Mucosa of descending colon (tissue), 3 donors: ENCODE results near the gene SLC9A7. TPM values are rescaled to one million over a fixed set of nuclear protein-coding genes. Genes with fewer than 3 reads are reported as not detected.

Experiments used
- ATAC-seq: fragments of 200-7000 bp; cut with Tn5 transposase; one replicate; pipeline ENCODE4 v1.9.1; 2020; ENCODE audit warnings: mild to moderate bottlenecking, moderate library complexity
- DNase-seq, 3 donors: peaks; one replicate each; pipeline ENCODE4 v3.0.0-alpha.2; 2020
- H3K36me3 ChIP-seq: fragments of 200-600 bp; one replicate; pipeline ENCODE4 v1.8.0; 2021; ENCODE audit warnings: low read depth, mild to moderate bottlenecking
- H3K4me1 ChIP-seq: fragments of 200-600 bp; one replicate; pipeline ENCODE4 v1.8.0; 2021; ENCODE audit warnings: low read depth, mild to moderate bottlenecking
- H3K4me3 ChIP-seq: fragments of 200-600 bp; one replicate; pipeline ENCODE4 v1.8.0; 2021; ENCODE audit warnings: mild to moderate bottlenecking
- H3K9me3 ChIP-seq: fragments of 200-600 bp; one replicate; pipeline ENCODE4 v1.8.0; 2021; ENCODE audit warnings: mild to moderate bottlenecking
- CTCF ChIP-seq: fragments of 200-600 bp; IDR thresholded peaks from one replicate; pipeline ENCODE4 v1.8.0; 2022; ENCODE audit warnings: antibody characterized with exemption, mild to moderate bottlenecking
- intact Hi-C, 2 donors: fragments of 100-400 bp; cut with DNase I in 1 of 2; cut with micrococcal nuclease in 1 of 2; formaldehyde crosslinking; loops; one replicate each; pipeline versions ENCODE4 v1.11.0 to v1.11.1; 2022; cut with DNase I, micrococcal nuclease
- total RNA-seq, 3 donors: library from RNA; stranded (reverse); fragmentation: NEBNext Ultra II Directional in 2 of 3; extraction: Animal tissue kit (Norgen Biotek cat#: 25700) in 2 of 3; gene quantifications; one replicate each; pipeline versions ENCODE4 v1.2.1 to v1.2.4, GENCODE V29; 2021 to 2023
- donor health status: DM: no; HTN: no; CAD: no; lungs with moderate emphysema.
- donor health status: DM: no; HTN: no; CAD: no.
- donor health status: DM: no; HTN: yes; CAD: no.

Gene SLC9A7
- total RNA-seq, 3 donors from 2014 or later, result 0.46 to 2.7 (median 1.3) TPM

GRCh38 chrX:46610070-46610658 is 148.8 kb downstream of the SLC9A7 start:
- no peaks in the 10 kb centered on the region for H3K36me3 ChIP-seq
- no peaks in the 10 kb centered on the region for H3K4me1 ChIP-seq
- H3K9me3 ChIP-seq, result no peaks in the 10 kb centered on the region
- ATAC-seq (no peak), DNase-seq (no peak)
- intact Hi-C loops, result no loop called here
- H3K4me3 ChIP-seq, result no peak overlapping the region
- no peak for TF ChIP-seq CTCF

GRCh38 chrX:46607916-46608315 is 151.0 kb downstream of the SLC9A7 start:
- DNase-seq, result no peak
- H3K4me3 ChIP-seq, result no peak overlapping the region
- no peak for TF ChIP-seq CTCF
- no peaks in the 10 kb centered on the region for H3K36me3 ChIP-seq
- intact Hi-C loops, result no loop called here
- no peaks in the 10 kb centered on the region for H3K4me1 ChIP-seq
- no peak for ATAC-seq
- H3K9me3 ChIP-seq, result no peaks in the 10 kb centered on the region

- TF ChIP-seq CTCF, result no peak
- H3K4me1 ChIP-seq, result no peaks in the 10 kb centered on the region
- intact Hi-C loops, result no loop called here
- H3K4me3 ChIP-seq, result no peak overlapping the region
- DNase-seq, result no peak
- no peaks in the 10 kb centered on the region for H3K9me3 ChIP-seq
- ATAC-seq, result no peak
- H3K36me3 ChIP-seq, result no peaks in the 10 kb centered on the region
Observed at GRCh38 chrX:46602468-46603102, 156.3 kb downstream of the SLC9A7 start.

- TF ChIP-seq CTCF, result no peak
- Histone ChIP-seq H3K36me3 (no peaks in the 10 kb centered on the region), H3K4me3 (no peak overlapping the region), H3K9me3 (no peaks in the 10 kb centered on the region), H3K4me1 (no peaks in the 10 kb centered on the region)
- intact Hi-C loops, result no loop called here
- no peak for ATAC-seq
- no peak for DNase-seq
Observed at GRCh38 chrX:46601283-46601682, 157.6 kb downstream of the SLC9A7 start.

- ATAC-seq (no peak), DNase-seq (no peak)
- TF ChIP-seq CTCF, result no peak
- H3K4me1 ChIP-seq, result no peaks in the 10 kb centered on the region
- H3K36me3 ChIP-seq, result no peaks in the 10 kb centered on the region
- no peaks in the 10 kb centered on the region for H3K9me3 ChIP-seq
- H3K4me3 ChIP-seq, result no peak overlapping the region
- intact Hi-C loops, result no loop called here
Observed at GRCh38 chrX:46599051-46599560, 159.8 kb downstream of the SLC9A7 start.
